DMS79 treated with DMSO at 0.1 percent for 48 hours (cell line): Measurements from ENCODE around the gene INF2.

Experiments used
- DNase-seq: peaks from one replicate; lab custom pipeline; 2025; lab: John Stamatoyannopoulos, UW

Gene INF2

DNA sequence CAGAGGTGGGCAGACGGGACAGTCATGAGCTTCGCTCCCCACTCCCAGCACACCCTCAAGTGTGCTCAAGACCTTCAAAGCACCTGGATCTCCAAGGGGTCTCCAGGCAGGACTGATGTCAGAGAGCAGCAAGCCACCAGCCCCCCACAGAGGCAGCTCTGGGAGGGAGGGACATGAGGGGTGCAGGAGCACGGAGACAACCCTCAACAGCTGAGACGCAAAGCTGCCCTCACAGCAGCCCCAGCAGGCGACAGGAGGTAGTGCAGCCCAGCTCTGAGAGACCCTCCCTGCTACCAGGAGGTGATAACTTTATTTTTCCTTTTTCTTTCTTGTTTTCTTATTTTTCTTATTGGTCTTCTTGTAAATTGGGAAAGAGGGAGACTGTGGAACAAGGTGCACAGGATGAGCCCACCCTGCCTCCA lies 81.4 kb downstream of the INF2 start:
- DNase-seq: no peak

DNA sequence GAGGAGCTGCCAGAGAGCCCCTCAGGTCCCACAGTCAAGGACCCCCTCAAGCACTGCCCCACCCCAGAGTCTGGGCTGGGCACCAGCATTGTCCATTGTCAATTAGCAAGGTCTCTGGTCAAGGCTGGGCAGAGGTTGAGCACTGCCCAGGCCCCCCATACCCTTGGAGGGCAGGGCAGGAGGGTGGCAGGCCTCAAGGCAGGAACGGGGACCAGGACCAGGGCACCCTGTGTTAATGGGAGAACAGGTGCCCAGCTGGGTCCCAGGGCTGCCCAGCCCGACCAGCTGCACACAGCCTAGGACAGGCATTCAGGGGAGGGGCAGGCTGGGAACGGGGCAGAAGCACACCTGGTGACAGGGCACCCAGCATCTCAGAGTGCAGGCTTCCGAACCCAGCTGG lies 82.0 kb downstream of the INF2 start:
- DNase-seq: no peak
